A549 treated with AZD2906 at 1 μM for 4 hours (cell line): ENCODE results near the gene UCHL3. TPM values are rescaled to one million over a fixed set of nuclear protein-coding genes. Genes with fewer than 3 reads are reported as not detected.

Source experiments
- total RNA-seq: library from RNA; stranded (reverse); fragments of 200-300 nt; extraction: Qiagen RNA extraction; gene quantifications from 5 replicates; pipeline ENCODE4 v1.2.3, GENCODE V29; 2022

Gene UCHL3
- 41.4 to 45.0 TPM (median 44.1 TPM) in 5 replicates for total RNA-seq

DNA sequence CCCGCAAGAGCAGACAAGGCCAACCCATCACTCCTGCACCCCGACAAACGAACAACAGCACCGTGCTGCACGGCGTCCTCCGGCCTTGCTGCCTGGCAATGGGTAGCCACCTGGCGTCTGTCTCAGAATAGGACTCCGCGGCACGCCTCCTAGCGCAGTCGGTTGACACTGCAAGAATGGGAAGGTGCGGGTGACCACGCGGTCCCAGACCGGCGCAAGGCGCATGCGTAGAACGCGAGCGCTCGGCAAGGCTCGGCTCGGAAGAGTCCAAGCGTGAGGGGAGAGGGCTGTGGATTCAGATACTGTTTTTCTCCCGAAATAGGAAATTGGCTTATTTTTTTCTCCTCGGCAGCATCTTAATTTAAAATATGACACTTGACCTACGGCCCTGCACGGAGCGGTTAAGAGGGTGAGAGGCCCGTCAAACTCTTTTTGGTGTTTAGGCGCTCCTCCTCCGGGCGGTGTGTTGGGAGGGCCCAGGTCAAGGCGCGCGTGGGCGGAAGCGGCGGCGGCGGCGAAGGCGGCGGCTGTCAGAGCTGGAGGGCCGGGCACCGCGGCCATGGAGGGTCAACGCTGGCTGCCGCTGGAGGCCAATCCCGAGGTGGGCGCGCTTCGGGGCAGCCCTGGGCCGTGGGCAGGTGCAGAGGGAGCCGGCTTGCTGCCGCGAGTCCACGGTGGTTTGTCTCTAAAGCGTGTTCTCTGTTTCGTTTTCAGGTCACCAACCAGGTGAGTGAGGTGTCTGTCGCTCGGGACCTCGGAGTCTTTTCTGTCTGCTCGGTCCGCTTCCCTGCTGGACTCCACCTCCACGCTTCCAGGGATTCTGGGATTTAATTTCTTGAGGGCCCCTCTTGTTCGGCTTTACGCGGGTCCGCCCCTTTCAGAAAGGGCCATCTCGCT is at the start of gene UCHL3:
UCHL3 (plus strand) TSS at position 530 of the 897 bp plus-strand sequence; CDS start at position 560, 30 bp downstream.

DNA sequence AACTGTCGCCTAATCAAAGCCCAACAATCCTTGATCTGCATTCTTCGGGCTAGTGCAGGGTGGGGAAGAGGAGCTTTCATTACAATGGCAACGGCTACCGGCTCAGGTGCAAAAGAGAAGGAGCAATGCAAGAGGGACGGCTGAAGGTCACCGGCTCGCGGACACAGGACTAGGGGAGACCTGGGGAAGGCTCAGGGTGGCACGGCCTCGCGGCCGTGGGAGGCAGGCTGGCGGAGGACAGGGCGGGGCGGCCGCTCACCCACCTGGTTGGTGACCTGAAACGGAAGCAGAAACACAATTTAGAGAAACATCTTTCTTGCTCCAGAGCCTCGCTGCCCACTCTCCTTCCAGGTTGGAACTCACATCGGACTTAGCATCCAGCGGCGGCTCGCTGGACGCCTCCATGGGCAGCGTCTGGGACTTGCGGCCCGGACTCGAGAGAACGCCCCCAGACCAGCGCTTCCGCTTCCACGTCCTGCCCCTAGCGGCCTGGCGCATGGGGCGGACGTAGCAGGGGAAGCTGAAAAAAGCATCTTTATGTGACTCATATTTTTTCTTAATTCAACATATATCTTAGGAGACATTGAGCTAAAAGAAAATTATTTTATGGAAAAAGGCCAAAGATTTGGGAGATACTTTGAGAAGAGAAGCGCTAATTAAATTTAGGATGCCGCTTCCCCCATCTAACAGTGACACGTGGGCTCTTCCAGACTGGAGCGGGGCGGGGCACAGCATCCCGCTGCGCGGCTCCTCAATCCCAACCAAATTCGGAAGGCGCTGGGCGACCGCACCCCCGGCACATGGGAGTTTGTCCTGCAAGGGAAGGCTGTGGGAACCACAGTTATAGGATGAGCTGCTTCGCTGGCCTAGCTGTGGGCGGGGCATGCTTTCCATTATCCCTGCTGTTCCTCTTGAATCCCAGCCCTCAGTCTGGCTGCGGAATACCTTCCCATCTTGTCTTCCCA is 11.9 kb upstream of the UCHL3 start, which contains the start of gene COMMD6:
COMMD6 (minus strand) TSS at position 441 of the 965 bp plus-strand sequence; CDS start at position 405, 36 bp downstream.

DNA sequence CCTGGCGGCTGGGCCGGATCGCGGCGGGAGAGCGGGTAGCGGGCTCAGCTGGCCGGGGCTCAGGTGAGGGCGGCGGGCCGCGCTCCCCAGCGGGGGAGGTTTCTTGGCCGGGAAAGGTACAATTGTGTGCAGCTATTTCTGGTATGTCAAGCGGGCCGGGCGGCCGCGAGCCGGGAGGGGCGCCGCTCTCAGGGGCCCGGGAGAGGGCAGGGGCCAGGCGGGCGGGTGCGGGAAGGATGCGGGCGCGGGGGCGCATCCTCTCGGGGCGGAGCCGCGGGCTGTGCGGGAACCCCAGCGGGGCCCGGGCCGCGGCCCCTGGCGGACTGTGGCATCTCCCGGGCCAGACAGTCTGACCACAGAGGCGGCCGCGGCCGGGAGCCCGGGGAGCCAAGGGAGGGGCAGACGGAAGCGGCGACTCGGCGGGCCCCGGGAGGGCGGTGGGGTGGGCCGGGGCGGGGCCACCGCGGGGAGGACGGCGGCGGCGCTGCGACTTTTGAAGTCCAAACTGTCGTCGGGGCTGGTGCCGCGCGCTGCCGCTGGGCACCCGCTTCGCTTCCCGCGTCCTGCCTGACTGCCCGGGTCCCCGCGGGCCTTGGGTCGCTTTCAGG is 86.3 kb downstream of the UCHL3 start, which contains the start of gene LMO7:
LMO7 (plus strand) TSS at position 503 of the 608 bp plus-strand sequence. CDS start 328 bp downstream, outside the sequence.

Other genes with a start within 250 kb of the UCHL3 start
- gene TBC1D4, start 67.6 kb upstream of the UCHL3 start, total RNA-seq: 12.4 to 15.9 TPM (median 14.5 TPM) in 5 replicates
- gene COMMD6, start 11.9 kb upstream of the UCHL3 start, total RNA-seq: 102 to 150 TPM (median 144 TPM) in 5 replicates
- gene LMO7, start 86.5 kb downstream of the UCHL3 start, total RNA-seq: 32.5 to 52.0 TPM (median 38.3 TPM) in 5 replicates